Measurements from ENCODE around the gene PRKCE. TPM values are rescaled to one million over a fixed set of nuclear protein-coding genes. Genes with fewer than 3 reads are reported as not detected.

Gene PRKCE
- total RNA-seq, 1 experiment from 2014 or later = 1.3 TPM

DNA sequence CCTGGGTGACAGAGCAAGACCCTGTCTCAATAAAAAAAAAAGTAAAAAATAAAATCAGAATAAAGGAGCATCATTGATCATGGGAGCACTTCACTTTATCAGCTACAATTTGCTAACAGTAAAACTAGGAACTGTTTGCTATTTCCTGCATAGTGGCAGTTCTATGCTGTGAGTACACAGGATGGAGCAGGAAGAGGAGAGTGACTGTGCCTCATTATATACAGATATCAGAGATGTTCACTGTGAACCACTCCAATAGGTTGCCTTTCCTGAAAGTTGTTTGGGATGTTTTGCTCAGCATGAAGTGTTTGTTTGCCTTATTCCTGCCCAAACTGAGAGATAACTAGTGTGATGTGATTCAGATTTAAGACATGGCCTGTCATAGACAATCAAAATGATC lies 494.4 kb downstream of the PRKCE start:
- H2AK5ac ChIP-seq (ENCODE audit: insufficient read length, low read length) = no peak overlapping the region
- no peak overlapping the region for H3K18ac ChIP-seq (ENCODE audit: insufficient read length, low read depth, low read length)
- H3K4me2 ChIP-seq (ENCODE audit: insufficient read depth, insufficient read length, low read length) = no peak overlapping the region
- no peak overlapping the region for H2BK120ac ChIP-seq (ENCODE audit: low read depth, low read length, poor library complexity, severe bottlenecking)
- no peaks in the 10 kb centered on the region for H3K9me3 ChIP-seq (ENCODE audit: control insufficient read depth, low read depth, low read length)
- no peak overlapping the region for H2BK15ac ChIP-seq (ENCODE audit: low read depth, low read length)
- TF ChIP-seq, protein P1, sequence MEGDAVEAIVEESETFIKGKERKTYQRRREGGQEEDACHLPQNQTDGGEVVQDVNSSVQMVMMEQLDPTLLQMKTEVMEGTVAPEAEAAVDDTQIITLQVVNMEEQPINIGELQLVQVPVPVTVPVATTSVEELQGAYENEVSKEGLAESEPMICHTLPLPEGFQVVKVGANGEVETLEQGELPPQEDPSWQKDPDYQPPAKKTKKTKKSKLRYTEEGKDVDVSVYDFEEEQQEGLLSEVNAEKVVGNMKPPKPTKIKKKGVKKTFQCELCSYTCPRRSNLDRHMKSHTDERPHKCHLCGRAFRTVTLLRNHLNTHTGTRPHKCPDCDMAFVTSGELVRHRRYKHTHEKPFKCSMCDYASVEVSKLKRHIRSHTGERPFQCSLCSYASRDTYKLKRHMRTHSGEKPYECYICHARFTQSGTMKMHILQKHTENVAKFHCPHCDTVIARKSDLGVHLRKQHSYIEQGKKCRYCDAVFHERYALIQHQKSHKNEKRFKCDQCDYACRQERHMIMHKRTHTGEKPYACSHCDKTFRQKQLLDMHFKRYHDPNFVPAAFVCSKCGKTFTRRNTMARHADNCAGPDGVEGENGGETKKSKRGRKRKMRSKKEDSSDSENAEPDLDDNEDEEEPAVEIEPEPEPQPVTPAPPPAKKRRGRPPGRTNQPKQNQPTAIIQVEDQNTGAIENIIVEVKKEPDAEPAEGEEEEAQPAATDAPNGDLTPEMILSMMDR (conservative IDR thresholded peaks at IDR 0.05) = no peak
- H3K27me3 ChIP-seq (ENCODE audit: insufficient read depth, low read length) = no peaks in the 10 kb centered on the region
- no peak overlapping the region for H3K9ac ChIP-seq (ENCODE audit: extremely low read depth, insufficient read length, low read length)
- H2BK20ac ChIP-seq (ENCODE audit: low read depth, low read length, poor library complexity, severe bottlenecking) = no peak overlapping the region
- H3K23ac ChIP-seq (ENCODE audit: insufficient read length, low read depth, low read length) = no peak overlapping the region
- H3K27me3 Mint-ChIP-seq (ENCODE audit: low read depth) = peaks cover 2% of the 10 kb centered on the region
- H3K14ac ChIP-seq (ENCODE audit: insufficient read depth, low read length) = no peak overlapping the region
- H3K23me2 ChIP-seq (ENCODE audit: insufficient read length, low read depth, low read length, poor library complexity, severe bottlenecking) = no peaks in the 10 kb centered on the region
- no peaks in the 10 kb centered on the region for H3K9me3 Mint-ChIP-seq
- H2BK5ac ChIP-seq (ENCODE audit: insufficient read length, low read length) = no peak overlapping the region
- no peaks in the 10 kb centered on the region for H4K20me1 ChIP-seq (ENCODE audit: control insufficient read depth, insufficient read depth, insufficient read length)
- H4K91ac ChIP-seq (ENCODE audit: insufficient read length, low read depth, low read length) = no peak overlapping the region
- H3K4ac ChIP-seq (ENCODE audit: low read depth, low read length) = no peak overlapping the region
- no peak overlapping the region for H4K8ac ChIP-seq (replicated peaks; ENCODE audit: insufficient read length, low read depth, low read length)
- no peak overlapping the region for H2BK12ac ChIP-seq (ENCODE audit: insufficient read length, low read depth, low read length)
- no peak overlapping the region for H3K56ac ChIP-seq (ENCODE audit: insufficient read length, low read depth, low read length)
- peaks cover 6% of the 10 kb centered on the region for H3K4me1 ChIP-seq (ENCODE audit: insufficient read depth, low read length)
- H3K79me2 ChIP-seq (ENCODE audit: insufficient read depth, low read length) = no peaks in the 10 kb centered on the region
- no peak overlapping the region for H4K5ac ChIP-seq (ENCODE audit: insufficient read length, low read depth, low read length)
- H3K27ac Mint-ChIP-seq = no peak overlapping the region
- H3K4me1 Mint-ChIP-seq = peaks cover 11 to 12% of the 10 kb centered on the region in 2 experiments
- no peak overlapping the region for H2AFZ ChIP-seq (ENCODE audit: low read length)
- H3T11ph ChIP-seq (ENCODE audit: low read length) = no peak overlapping the region
- H3K27ac ChIP-seq (ENCODE audit: insufficient read length, low read depth, low read length) = no peak overlapping the region
- no peak for DNase-seq
- H3K79me1 ChIP-seq (ENCODE audit: insufficient read depth, low read depth, low read length, poor library complexity, severe bottlenecking) = no peaks in the 10 kb centered on the region
- H3K4me3 Mint-ChIP-seq = no peak overlapping the region
- H3K36me3 Mint-ChIP-seq (ENCODE audit: insufficient read depth in 1 of 3, low read depth in 3 of 3) = no peaks in the 10 kb centered on the region
